HG02678 (cell line): Measurements from ENCODE around the gene NEURL1.
A peak's percentile ranks its signal among the peaks of the same experiment; 100 is the strongest.

Experiments
- ATAC-seq: cut with Tn5 transposase; IDR thresholded peaks from one replicate; pipeline ENCODE4 v1.9.1; 2021; ENCODE audit warnings: mild to moderate bottlenecking, moderate library complexity; ENCODE audit not compliant: unreplicated experiment

Gene NEURL1

GRCh38 chr10:103581499-103581898, 88.0 kb downstream of the NEURL1 start:
- no peak for ATAC-seq

DNA sequence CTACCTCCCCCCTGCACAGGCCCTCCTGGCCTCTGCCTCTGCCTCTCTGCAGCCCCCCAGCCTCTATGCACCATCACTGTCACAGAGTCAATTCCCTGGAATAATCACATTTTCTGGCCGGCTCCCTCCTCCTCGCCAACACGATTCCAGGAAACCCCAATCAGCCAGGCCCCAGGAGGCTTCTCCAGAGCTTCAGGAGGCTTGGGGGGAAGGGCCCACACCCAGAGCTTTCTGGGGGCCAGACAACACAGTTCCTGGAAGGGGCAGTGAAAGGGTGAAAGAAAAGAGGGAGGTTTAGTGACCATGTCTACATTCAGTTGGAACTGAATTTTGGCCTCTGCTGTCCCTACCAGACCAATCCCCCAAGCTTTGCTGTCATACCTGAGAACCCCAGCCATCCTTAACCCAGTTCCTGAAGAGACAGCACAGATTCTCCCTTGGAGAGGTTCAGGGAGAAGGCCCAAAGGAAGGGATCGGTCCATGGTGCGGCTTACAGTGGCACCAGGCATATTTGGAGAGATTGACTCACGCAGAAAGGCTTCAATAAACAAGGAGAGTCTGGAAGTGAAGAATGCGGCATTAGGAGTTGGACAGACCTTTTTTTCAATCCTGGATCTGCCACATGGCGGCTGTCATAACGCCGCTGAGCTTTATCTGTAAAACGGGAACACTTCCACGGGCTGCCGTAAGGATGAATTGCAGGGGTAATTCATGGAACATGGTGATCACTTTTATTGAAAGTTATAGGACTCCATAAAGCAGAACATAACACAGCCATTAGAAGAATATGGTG, 89.0 kb downstream of the NEURL1 start:
- ATAC-seq: no peak

GRCh38 chr10:103583871-103584215, 90.3 kb downstream of the NEURL1 start:
- peak; percentile 9 for ATAC-seq

DNA sequence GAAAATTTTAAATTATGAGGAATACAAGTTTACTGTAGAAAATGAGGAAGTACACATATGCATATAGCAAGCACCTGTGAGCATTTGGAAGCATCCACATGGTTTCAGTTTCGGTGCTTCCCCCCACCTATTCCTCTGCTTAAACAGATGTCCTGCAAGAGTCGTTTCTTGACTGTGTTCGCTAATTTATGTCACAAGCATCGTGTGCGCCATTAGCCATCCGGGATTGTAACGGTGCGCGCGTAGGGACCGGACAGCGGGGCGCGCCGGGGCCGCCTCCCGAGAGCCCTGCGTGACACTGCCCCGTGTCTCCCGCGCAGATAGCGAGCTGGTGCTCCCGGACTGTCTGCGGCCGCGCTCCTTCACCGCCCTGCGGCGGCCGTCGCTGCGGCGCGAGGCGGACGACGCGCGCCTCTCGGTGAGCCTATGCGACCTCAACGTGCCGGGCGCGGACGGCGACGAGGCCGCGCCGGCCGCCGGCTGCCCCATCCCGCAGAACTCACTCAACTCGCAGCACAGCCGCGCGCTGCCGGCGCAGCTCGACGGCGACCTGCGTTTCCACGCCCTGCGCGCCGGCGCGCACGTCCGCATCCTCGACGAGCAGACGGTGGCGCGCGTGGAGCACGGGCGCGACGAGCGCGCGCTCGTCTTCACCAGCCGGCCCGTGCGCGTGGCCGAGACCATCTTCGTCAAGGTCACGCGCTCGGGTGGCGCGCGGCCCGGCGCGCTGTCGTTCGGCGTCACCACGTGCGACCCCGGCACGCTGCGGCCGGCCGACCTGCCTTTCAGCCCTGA, 90.9 kb downstream of the NEURL1 start:
- ATAC-seq: peak; percentile 55

GRCh38 chr10:103585011-103585405, 91.5 kb downstream of the NEURL1 start:
- ATAC-seq: no peak

DNA sequence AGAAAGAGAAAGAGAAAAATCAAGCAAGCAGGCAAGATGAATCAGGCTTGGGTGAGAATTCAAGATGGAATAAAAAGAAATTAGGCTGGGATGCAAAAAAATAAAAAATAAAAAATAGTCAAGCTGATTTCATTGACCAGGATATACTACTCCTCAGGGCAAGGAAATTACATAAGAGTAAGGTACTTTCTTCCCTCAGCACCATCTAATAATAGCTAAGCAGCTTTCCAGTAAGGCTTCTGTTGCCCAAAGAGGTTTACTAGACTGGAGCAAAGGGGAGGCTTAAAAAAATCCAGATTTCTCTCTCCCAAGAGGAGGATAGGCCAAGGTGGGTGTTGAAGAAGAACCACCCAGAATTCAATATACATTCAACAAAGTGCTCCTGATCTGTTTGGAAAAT, 93.6 kb downstream of the NEURL1 start:
- ATAC-seq: no peak

GRCh38 chr10:103589074-103589630, 95.6 kb downstream of the NEURL1 start:
- no peak for ATAC-seq

- ATAC-seq: no peak
Observed at GRCh38 chr10:103590060-103590459, 96.6 kb downstream of the NEURL1 start.

DNA sequence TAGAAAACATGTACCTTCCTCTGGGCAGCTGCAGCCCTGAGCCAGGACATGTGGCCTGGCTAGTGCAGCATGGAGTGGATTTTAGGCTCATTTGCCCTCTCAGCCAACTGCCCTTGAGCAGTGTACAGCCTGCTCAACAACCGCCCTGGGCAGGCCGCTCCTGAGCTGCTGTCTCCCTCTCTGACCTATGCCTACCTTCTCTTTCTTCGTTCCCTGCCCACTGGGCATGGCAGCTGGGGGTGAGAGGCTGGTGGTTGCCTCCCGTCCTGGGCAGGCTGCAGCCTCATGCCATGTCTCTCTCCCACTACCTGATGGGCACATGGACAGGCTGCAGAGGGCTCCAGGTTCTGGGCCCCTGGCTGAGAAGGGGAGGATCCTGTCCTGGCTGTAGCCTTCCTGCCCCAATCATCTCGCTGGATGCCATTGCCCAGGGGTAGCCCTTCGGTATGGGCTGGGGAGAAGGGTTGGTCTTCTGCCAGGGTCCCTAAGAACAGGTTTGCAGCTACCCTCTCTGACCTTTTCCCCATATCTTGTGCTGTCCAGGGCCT, 97.3 kb downstream of the NEURL1 start:
- ATAC-seq: no peak

GRCh38 chr10:103592186-103593021, 98.9 kb downstream of the NEURL1 start:
- ATAC-seq: peak; percentile 64

DNA sequence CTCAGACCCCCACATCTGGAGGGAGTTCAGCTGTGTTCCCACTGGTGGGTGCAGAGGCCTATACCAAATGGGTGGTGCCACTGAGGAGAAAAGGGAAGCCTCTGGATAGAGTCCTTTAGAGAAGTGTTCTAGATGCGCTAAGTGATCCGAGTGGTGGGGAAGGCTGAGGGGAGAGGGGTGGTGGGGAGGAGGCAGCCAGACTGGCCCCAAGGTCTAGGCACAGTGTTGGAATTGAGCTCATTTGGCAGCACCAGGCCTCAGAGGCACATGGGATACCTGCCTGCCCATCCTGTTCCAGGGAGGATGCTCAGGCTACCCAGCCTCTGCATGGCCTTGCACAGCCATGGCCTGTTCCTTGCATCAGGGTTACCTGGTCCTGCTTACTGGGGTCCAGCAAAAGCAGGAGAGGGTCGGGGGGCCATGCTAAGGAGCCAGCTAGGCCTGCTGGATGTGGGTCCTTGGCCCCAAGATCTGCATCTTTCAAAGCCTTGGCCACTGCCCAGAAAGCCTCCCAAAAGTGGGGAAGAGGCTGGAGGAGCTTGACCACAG, 99.6 kb downstream of the NEURL1 start:
- ATAC-seq: no peak

GRCh38 chr10:103595933-103596726, 102.6 kb downstream of the NEURL1 start:
- no peak for ATAC-seq

DNA sequence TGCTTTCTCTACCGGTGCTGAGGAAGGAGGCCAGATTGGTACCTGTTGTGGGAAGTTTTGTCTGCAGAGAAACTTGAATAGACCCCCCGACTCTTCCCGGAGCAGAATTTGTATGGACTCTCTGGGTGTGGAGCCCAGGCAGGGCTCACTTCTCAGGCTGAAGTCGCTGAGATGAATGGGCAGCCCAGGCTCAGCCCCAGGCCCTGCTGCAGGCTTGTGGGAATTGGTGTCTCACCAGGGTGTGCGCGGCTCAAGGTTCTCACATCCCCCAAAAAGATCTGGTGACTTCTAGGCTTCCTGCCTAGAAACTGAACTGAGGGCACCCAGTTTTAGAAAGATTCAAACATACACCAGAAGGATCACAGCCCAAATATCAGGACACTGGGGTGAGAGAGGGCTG, 103.5 kb downstream of the NEURL1 start:
- ATAC-seq: no peak

GRCh38 chr10:103598654-103599115, 105.2 kb downstream of the NEURL1 start:
- no peak for ATAC-seq

DNA sequence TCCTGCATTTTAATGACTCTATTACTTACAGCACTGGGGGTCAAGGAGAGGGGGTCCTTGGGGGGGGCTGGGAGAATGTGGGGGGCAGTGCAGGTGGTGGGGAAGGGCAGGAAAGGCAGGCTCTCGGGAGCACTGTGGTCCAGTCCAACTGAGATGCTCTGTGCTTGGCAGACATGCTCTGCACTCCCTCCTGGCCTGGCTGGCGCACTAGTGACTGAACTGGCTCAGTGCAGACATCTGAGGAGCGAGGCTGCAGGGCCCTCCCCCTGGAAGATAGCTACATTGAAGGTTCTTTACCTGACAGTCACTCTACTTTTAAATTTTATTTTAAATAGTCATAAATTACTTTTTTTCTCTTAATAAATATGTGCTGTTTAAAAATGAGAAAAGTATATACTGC, 105.7 kb downstream of the NEURL1 start:
- ATAC-seq: no peak

DNA sequence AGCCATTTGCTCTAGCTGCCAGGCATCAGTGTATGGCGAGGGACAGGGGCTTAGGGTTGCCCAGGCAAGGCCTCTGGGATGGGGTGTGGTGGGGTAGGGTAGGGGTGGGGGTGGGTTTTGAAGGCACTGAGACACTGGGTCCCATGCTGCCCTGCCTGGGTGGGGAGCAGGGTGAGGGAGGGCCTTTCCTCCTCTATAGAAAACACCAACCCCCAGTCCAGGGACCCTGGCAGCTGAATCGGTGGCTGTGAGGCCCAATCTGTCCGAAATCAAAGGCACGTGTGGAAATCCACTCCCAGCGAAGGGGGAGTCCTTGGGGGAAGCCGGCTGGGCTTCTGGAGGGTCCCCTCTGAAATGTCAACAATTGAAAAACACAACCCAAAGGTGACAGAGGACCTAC, 106.4 kb downstream of the NEURL1 start:
- no peak for ATAC-seq

DNA sequence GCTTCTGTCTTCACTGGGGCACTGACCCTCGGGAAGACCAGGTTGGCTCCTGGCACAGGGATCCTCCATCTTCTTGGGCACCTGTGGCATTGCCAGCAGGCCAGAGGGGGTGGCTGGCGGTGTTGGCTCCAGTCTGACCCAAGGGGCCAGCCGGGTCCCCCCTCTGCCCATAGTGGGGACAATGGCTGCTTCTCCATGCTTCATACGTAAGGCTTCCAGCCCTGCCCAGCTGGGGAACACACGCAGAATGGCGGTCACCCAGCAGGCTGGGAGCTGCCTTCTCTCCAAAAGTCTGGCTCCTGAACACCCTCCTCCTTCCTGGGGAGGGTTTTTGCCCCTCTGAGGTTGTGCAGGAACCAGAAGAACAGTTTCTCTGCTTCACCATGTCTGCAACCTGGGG, 106.8 kb downstream of the NEURL1 start:
- no peak for ATAC-seq

DNA sequence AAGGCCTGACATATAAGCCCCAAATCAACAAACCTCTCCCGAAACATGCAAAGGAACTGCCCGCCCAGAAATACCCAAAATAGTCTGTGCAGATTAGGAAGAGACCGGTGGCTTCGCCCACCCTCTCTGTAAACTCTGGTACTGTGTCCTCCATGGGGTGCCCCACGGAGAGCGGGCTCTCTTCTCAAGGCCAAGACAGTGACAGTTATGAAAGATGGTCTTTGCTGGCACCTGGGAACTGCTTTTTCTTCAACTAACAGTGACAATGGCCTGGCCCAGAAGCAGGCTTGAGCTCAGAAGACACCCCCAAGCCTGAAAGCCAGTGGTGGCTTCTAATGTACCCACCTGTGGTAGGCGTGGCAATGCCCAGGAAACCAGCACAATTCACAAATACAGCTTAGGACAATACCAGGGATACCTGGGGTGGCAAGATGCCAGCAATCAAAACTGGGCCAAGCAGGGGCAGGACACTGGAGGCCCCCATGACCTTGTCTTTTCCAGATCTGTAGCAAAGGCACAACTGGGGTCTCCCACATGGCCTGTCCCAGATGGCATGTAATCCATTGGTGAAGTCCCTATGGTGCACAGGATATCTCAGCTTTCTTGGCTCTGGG, 107.6 kb downstream of the NEURL1 start:
- no peak for ATAC-seq
